Right kidney (tissue), 1 donor: Measurements from ENCODE around the gene METTL25B.
A peak's percentile ranks its signal among the peaks of the same experiment; 100 is the strongest.

Experiments
- DNase-seq: peaks from one replicate; pipeline ENCODE4 v3.0.0-alpha.2; 2016

METTL25B gene

GRCh38 chr1:156726549-156727226 lies 1.6 kb upstream of the METTL25B start:
- DNase-seq: no peak

GRCh38 chr1:156727492-156727891 lies 777 bp upstream of the METTL25B start:
- no peak for DNase-seq

GRCh38 chr1:156728599-156729462 lies 562 bp downstream of the METTL25B start, which contains the start of gene ISG20L2:
TSS of gene ISG20L2 (minus strand) at chr1:156728766. CDS start at chr1:156727652, 1,114 bp downstream.
- peak; percentile 82 for DNase-seq

GRCh38 chr1:156733989-156734584 lies 5.8 kb downstream of the METTL25B start:
- no peak for DNase-seq

GRCh38 chr1:156738407-156738806 lies 10.1 kb downstream of the METTL25B start:
- DNase-seq: no peak

GRCh38 chr1:156738916-156739315 lies 10.6 kb downstream of the METTL25B start:
- DNase-seq: no peak

- DNase-seq: no peak
Observed at GRCh38 chr1:156740237-156740740, 12.0 kb downstream of the METTL25B start.

GRCh38 chr1:156740741-156741480 lies 12.6 kb downstream of the METTL25B start, which contains the start of gene MRPL24:
TSS of gene MRPL24 (minus strand) at chr1:156741088. CDS start at chr1:156738704, 2,384 bp downstream.
- peak; percentile 86 for DNase-seq

GRCh38 chr1:156741481-156741983 lies 13.3 kb downstream of the METTL25B start:
- DNase-seq: no peak

GRCh38 chr1:156742017-156742416 lies 13.7 kb downstream of the METTL25B start:
- DNase-seq: no peak

GRCh38 chr1:156742801-156743200 lies 14.5 kb downstream of the METTL25B start:
- no peak for DNase-seq

GRCh38 chr1:156743367-156744302 lies 15.4 kb downstream of the METTL25B start:
- DNase-seq: no peak

- DNase-seq: no peak
Observed at GRCh38 chr1:156744344-156744743, 16.1 kb downstream of the METTL25B start.

- DNase-seq: no peak
Observed at GRCh38 chr1:156744786-156745419, 16.6 kb downstream of the METTL25B start.

- no peak for DNase-seq
Observed at GRCh38 chr1:156745881-156746280, 17.6 kb downstream of the METTL25B start.

- DNase-seq: no peak
Observed at GRCh38 chr1:156746406-156746727, 18.1 kb downstream of the METTL25B start.

GRCh38 chr1:156746728-156747631 lies 18.7 kb downstream of the METTL25B start:
- peak; percentile 89 for DNase-seq

GRCh38 chr1:156747742-156748669 lies 19.7 kb downstream of the METTL25B start:
- no peak for DNase-seq
